Measurements from ENCODE around the gene BGN.

- TF ChIP-seq ZBTB33 (IDR thresholded peaks at IDR 0.05; ENCODE audit: extremely low read depth, insufficient replicate concordance, low read length): no peak
- TF ChIP-seq POLR2A (IDR thresholded peaks at IDR 0.05; ENCODE audit: borderline replicate concordance, extremely low read depth, insufficient read depth, insufficient read length): no peak
- TF ChIP-seq, protein P1, sequence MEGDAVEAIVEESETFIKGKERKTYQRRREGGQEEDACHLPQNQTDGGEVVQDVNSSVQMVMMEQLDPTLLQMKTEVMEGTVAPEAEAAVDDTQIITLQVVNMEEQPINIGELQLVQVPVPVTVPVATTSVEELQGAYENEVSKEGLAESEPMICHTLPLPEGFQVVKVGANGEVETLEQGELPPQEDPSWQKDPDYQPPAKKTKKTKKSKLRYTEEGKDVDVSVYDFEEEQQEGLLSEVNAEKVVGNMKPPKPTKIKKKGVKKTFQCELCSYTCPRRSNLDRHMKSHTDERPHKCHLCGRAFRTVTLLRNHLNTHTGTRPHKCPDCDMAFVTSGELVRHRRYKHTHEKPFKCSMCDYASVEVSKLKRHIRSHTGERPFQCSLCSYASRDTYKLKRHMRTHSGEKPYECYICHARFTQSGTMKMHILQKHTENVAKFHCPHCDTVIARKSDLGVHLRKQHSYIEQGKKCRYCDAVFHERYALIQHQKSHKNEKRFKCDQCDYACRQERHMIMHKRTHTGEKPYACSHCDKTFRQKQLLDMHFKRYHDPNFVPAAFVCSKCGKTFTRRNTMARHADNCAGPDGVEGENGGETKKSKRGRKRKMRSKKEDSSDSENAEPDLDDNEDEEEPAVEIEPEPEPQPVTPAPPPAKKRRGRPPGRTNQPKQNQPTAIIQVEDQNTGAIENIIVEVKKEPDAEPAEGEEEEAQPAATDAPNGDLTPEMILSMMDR (IDR thresholded peaks at IDR 0.05 in 2 of 3, conservative IDR thresholded peaks at IDR 0.05 in 1 of 3; ENCODE audit: borderline replicate concordance in 1 of 3, insufficient read depth in 1 of 3, low read depth in 2 of 3, low read length in 2 of 3): no peak
- no peak for TF ChIP-seq POLR2AphosphoS5 (IDR thresholded peaks at IDR 0.05; ENCODE audit: low read depth, low read length)
- TF ChIP-seq ZNF274 (IDR thresholded peaks at IDR 0.05; ENCODE audit: low read depth, low read length): no peak
- TF ChIP-seq, protein P2, sequence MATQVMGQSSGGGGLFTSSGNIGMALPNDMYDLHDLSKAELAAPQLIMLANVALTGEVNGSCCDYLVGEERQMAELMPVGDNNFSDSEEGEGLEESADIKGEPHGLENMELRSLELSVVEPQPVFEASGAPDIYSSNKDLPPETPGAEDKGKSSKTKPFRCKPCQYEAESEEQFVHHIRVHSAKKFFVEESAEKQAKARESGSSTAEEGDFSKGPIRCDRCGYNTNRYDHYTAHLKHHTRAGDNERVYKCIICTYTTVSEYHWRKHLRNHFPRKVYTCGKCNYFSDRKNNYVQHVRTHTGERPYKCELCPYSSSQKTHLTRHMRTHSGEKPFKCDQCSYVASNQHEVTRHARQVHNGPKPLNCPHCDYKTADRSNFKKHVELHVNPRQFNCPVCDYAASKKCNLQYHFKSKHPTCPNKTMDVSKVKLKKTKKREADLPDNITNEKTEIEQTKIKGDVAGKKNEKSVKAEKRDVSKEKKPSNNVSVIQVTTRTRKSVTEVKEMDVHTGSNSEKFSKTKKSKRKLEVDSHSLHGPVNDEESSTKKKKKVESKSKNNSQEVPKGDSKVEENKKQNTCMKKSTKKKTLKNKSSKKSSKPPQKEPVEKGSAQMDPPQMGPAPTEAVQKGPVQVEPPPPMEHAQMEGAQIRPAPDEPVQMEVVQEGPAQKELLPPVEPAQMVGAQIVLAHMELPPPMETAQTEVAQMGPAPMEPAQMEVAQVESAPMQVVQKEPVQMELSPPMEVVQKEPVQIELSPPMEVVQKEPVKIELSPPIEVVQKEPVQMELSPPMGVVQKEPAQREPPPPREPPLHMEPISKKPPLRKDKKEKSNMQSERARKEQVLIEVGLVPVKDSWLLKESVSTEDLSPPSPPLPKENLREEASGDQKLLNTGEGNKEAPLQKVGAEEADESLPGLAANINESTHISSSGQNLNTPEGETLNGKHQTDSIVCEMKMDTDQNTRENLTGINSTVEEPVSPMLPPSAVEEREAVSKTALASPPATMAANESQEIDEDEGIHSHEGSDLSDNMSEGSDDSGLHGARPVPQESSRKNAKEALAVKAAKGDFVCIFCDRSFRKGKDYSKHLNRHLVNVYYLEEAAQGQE (IDR thresholded peaks at IDR 0.05; ENCODE audit: low read depth): no peak
- TF ChIP-seq EZH2 (IDR thresholded peaks at IDR 0.05): no peak
- TF ChIP-seq RAD21 (IDR thresholded peaks at IDR 0.05; ENCODE audit: low read depth): no peak
- no peak for TF ChIP-seq MAX (IDR thresholded peaks at IDR 0.05)
- TF ChIP-seq, protein P3, sequence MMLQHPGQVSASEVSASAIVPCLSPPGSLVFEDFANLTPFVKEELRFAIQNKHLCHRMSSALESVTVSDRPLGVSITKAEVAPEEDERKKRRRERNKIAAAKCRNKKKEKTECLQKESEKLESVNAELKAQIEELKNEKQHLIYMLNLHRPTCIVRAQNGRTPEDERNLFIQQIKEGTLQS (IDR thresholded peaks at IDR 0.05): no peak
- TF ChIP-seq SIN3A (IDR thresholded peaks at IDR 0.05; ENCODE audit: low read depth): no peak
- no peak for TF ChIP-seq ELF1 (IDR thresholded peaks at IDR 0.05; ENCODE audit: borderline replicate concordance, low read depth)
- TF ChIP-seq TCF7L2 (IDR thresholded peaks at IDR 0.05; ENCODE audit: borderline replicate concordance, extremely low read depth, insufficient read depth, insufficient read length): no peak
- no peak for TF ChIP-seq YY1 (IDR thresholded peaks at IDR 0.05; ENCODE audit: extremely low read depth, insufficient replicate concordance, low read depth, low read length)
Observed at GRCh38 chrX:153495903-153496589, 1.3 kb downstream of the BGN start.

Measured in HCT116 (cell line).